Measurements from ENCODE around the gene DSCAM.

Gene DSCAM

GRCh38 chr21:39984286-39984991 lies 862.5 kb downstream of the DSCAM start:
- no peak for DNase-seq (ENCODE audit: low read depth in 1 of 2, low spot score in 1 of 2)
- TF ChIP-seq GABPA (IDR thresholded peaks at IDR 0.05; ENCODE audit: low read depth) (no peak), CTCF (IDR thresholded peaks at IDR 0.05; ENCODE audit: insufficient read depth, low read length) (no peak), SPI1 (IDR thresholded peaks at IDR 0.05; ENCODE audit: borderline replicate concordance, low read depth) (no peak), REST (IDR thresholded peaks at IDR 0.05; ENCODE audit: insufficient replicate concordance, low read depth) (no peak)
- no peak overlapping the region for H3K27ac ChIP-seq (replicated peaks)
- peaks cover 4% of the 10 kb centered on the region for H3K27me3 ChIP-seq (ENCODE audit: insufficient read depth, poor library complexity, severe bottlenecking)
- no peak overlapping the region for H3K4me3 ChIP-seq (replicated peaks; ENCODE audit: insufficient read depth, low read length)

- no peak for DNase-seq (ENCODE audit: low read depth in 1 of 2, low spot score in 1 of 2)
- no peak overlapping the region for H3K27ac ChIP-seq (replicated peaks)
- TF ChIP-seq REST (IDR thresholded peaks at IDR 0.05; ENCODE audit: insufficient replicate concordance, low read depth), result no peak
- TF ChIP-seq SPI1 (IDR thresholded peaks at IDR 0.05; ENCODE audit: borderline replicate concordance, low read depth), result no peak
- TF ChIP-seq GABPA (IDR thresholded peaks at IDR 0.05; ENCODE audit: low read depth), result no peak
- TF ChIP-seq CTCF (IDR thresholded peaks at IDR 0.05; ENCODE audit: insufficient read depth, low read length), result no peak
- no peak overlapping the region for H3K4me3 ChIP-seq (replicated peaks; ENCODE audit: insufficient read depth, low read length)
- H3K27me3 ChIP-seq (ENCODE audit: insufficient read depth, poor library complexity, severe bottlenecking), result peaks cover 4% of the 10 kb centered on the region
Observed at GRCh38 chr21:39980241-39980820, 866.6 kb downstream of the DSCAM start.

- Histone ChIP-seq H3K27me3 (ENCODE audit: insufficient read depth, poor library complexity, severe bottlenecking) (peaks cover 4% of the 10 kb centered on the region), H3K4me3 (replicated peaks; ENCODE audit: insufficient read depth, low read length) (no peak overlapping the region), H3K27ac (replicated peaks) (no peak overlapping the region)
- DNase-seq (ENCODE audit: low read depth in 1 of 2, low spot score in 1 of 2), result no peak
- TF ChIP-seq REST (IDR thresholded peaks at IDR 0.05; ENCODE audit: insufficient replicate concordance, low read depth), result no peak
- no peak for TF ChIP-seq POLR2AphosphoS5 (IDR thresholded peaks at IDR 0.05; ENCODE audit: low read depth)
Observed at GRCh38 chr21:39979321-39979720, 867.6 kb downstream of the DSCAM start.
